SK-N-SH (cell line): ENCODE data around the gene SLC25A48. TPM values are rescaled to one million over a fixed set of nuclear protein-coding genes. Genes with fewer than 3 reads are reported as not detected.
"Not testable (repeated sequence)": the region's sequence is repeated elsewhere in the genome, so short reads cannot be mapped to it uniquely, and the experiment has no call there.

Experiments
- CTCF ChIA-PET: fragments of 300-600, 350-600 bp; formaldehyde crosslinking; extraction: SDS; loops from one replicate; lab custom pipeline; 2021; lab: Yijun Ruan, JAX
- POLR2A ChIA-PET: fragments of 350-600 bp; sonication (Branson Sonifier 250); formaldehyde crosslinking; extraction: SDS; loops from one replicate; lab custom pipeline; 2020; ENCODE audit warnings: antibody characterized with exemption, inconsistent platforms; lab: Yijun Ruan, JAX
- DNase-seq: peaks from one replicate; pipeline ENCODE4 v3.0.0; 2012
- H2AFZ ChIP-seq: fragments of 200-600 bp; sonication (generic); 2 replicates; pipeline ENCODE4 v1.8.1; 2016; ENCODE audit warnings: antibody characterized with exemption, mild to moderate bottlenecking, low read depth
- H3F3A ChIP-seq: fragments of 200-600 bp; sonication (generic); replicated peaks from 2 replicates; pipeline ENCODE3; 2016; ENCODE audit warnings: antibody characterized with exemption, mild to moderate bottlenecking; ENCODE audit not compliant: insufficient read depth
- H3K27ac ChIP-seq, 2 experiments: fragments of 200-500 bp in 1 of 2; fragments of 200-600 bp in 1 of 2; sonication (Bioruptor generic) in 1 of 2; sonication (generic), shearing (Covaris generic) in 1 of 2; 2 replicates each; pipeline versions ENCODE4 v1.5.1 to v1.6.1; 2014 to 2016; ENCODE audit warnings: low read depth in 2 of 2, inconsistent platforms in 1 of 2, low read length in 1 of 2, mild to moderate bottlenecking in 1 of 2, mixed read lengths in 1 of 2
- H3K27me3 ChIP-seq: fragments of 200-600 bp; sonication (generic), shearing (Covaris generic); 2 replicates; pipeline ENCODE4 v1.6.1; 2016; ENCODE audit warnings: mixed run types; ENCODE audit not compliant: insufficient read depth
- H3K36me3 ChIP-seq, 2 experiments: fragments of 200-500 bp in 1 of 2; fragments of 200-600 bp in 1 of 2; sonication (Bioruptor generic) in 1 of 2; sonication (generic) in 1 of 2; replicated peaks in 1 of 2; 2 replicates each; pipeline versions ENCODE3 to v1.5.1; 2014 to 2016; ENCODE audit warnings: low read length in 1 of 2, mild to moderate bottlenecking in 1 of 2; ENCODE audit not compliant: insufficient read depth in 2 of 2, control insufficient read depth in 1 of 2
- H3K4me1 ChIP-seq, 2 experiments: fragments of 200-500 bp in 1 of 2; fragments of 200-600 bp in 1 of 2; sonication (Bioruptor generic) in 1 of 2; sonication (generic), shearing (Covaris generic) in 1 of 2; 2 replicates each; pipeline versions ENCODE4 v1.5.1 to v1.6.1; 2014 to 2016; ENCODE audit warnings: low read depth in 1 of 2, low read length in 1 of 2, mixed run types in 1 of 2; ENCODE audit not compliant: insufficient read depth in 2 of 2, control insufficient read depth in 1 of 2
- H3K4me2 ChIP-seq: fragments of 200-600 bp; sonication (generic), shearing (Covaris generic); 2 replicates; pipeline ENCODE4 v1.6.1; 2017; ENCODE audit warnings: mixed run types
- H3K4me3 ChIP-seq, 2 experiments: fragments of 200-500 bp in 1 of 2; fragments of 200-600 bp in 1 of 2; sonication (Bioruptor generic) in 1 of 2; sonication (generic), shearing (Covaris generic) in 1 of 2; 2 replicates each; pipeline versions ENCODE4 v1.5.1 to v1.8.1; 2014 to 2016; ENCODE audit warnings: low read depth in 2 of 2, inconsistent platforms in 1 of 2, low read length in 1 of 2, mild to moderate bottlenecking in 1 of 2, mixed read lengths in 1 of 2, moderate library complexity in 1 of 2
- H3K79me2 ChIP-seq: fragments of 200-600 bp; sonication (generic); 2 replicates; pipeline ENCODE4 v1.8.1; 2017; ENCODE audit warnings: mild to moderate bottlenecking; ENCODE audit not compliant: insufficient read depth
- H3K9ac ChIP-seq: fragments of 200-600 bp; sonication (generic); 2 replicates; pipeline ENCODE4 v1.6.1; 2017; ENCODE audit warnings: mixed run types
- H3K9me2 ChIP-seq: fragments of 200-600 bp; sonication (generic); 2 replicates; pipeline ENCODE4 v1.6.1; 2017; ENCODE audit warnings: mixed run types
- H3K9me3 ChIP-seq: fragments of 200-600 bp; sonication (generic); 2 replicates; pipeline ENCODE4 v1.6.1; 2017; ENCODE audit warnings: mixed run types, mild to moderate bottlenecking, moderate library complexity
- H4K20me1 ChIP-seq: fragments of 200-600 bp; sonication (generic); 2 replicates; pipeline ENCODE4 v1.6.1; 2017; ENCODE audit warnings: mild to moderate bottlenecking, mixed run types; ENCODE audit not compliant: insufficient read depth
- CTCF ChIP-seq: fragments of 200-600 bp; sonication (generic); IDR thresholded peaks from 2 replicates; pipeline ENCODE4 v1.6.1; 2017; ENCODE audit warnings: antibody characterized with exemption, mild to moderate bottlenecking, moderate library complexity
- FOSL2 ChIP-seq: IDR thresholded peaks from 2 replicates; pipeline ENCODE4 v1.4.0; 2012; ENCODE audit warnings: low read depth, mild to moderate bottlenecking, moderate library complexity, borderline replicate concordance
- GABPA ChIP-seq: IDR thresholded peaks from 2 replicates; pipeline ENCODE4 v1.4.0; 2012; ENCODE audit warnings: low read depth, mild to moderate bottlenecking
- JUND ChIP-seq: IDR thresholded peaks from 2 replicates; pipeline ENCODE4 v1.4.0; 2012
- MAX ChIP-seq: IDR thresholded peaks from 2 replicates; pipeline ENCODE4 v1.4.0; 2012; ENCODE audit warnings: low read depth
- MEF2A ChIP-seq: IDR thresholded peaks from 2 replicates; pipeline ENCODE4 v1.4.0; 2012; ENCODE audit warnings: low read depth, borderline replicate concordance
- RAD21 ChIP-seq: IDR thresholded peaks from 2 replicates; pipeline ENCODE4 v1.6.1; 2012; ENCODE audit warnings: mild to moderate bottlenecking, low read length
- REST ChIP-seq: IDR thresholded peaks from 2 replicates; pipeline ENCODE4 v1.6.1; 2012; ENCODE audit warnings: mild to moderate bottlenecking, low read depth, low read length, moderate library complexity
- WGBS: methylation state at CpG from one replicate; pipeline ENCODE4 v1.1.6; 2017; ENCODE audit warnings: low lambda C conversion rate; 5-methylcytosine and 5-hydroxymethylcytosine counted together
- polyA plus RNA-seq, 3 experiments: library from polyadenylated mRNA; depleted of rRNA; stranded (reverse); fragments of >200 nt; gene quantifications; 2 replicates each; pipeline ENCODE4 v1.2.3, GENCODE V29; 2012

The SLC25A48 gene
- polyA plus RNA-seq, 1 of the 3 experiments (the other 2 are of a cell fraction): 0.23 TPM

GRCh38 chr5:135833961-135834638, 363 bp upstream of the SLC25A48 start:
- TF ChIP-seq RAD21 (no peak), REST (no peak), MAX (no peak), CTCF (no peak; the same call in 1 of the 2 replicates), GABPA (no peak)
- ChIA-PET CTCF (interaction anchor here (0.8 to 8.9 kb wide), 14 partner anchors 9 to 371 kb away, joined by 3 to 315 read pairs (median 4); no protein-coding TSS in a partner anchor), POLR2A (no interaction called here)
- Histone ChIP-seq H3K9ac (no peak overlapping the region), H3K9me3 (no peaks in the 10 kb centered on the region), H2AFZ (0 out of 2 replicates have a peak overlapping the region, but pooled peaks have one; percentile 59), H3K4me3 (peak overlapping the region; percentile 37 to 61; a peak in 3 of 4 replicates), H4K20me1 (no peaks in the 10 kb centered on the region), H3K4me1 (no peaks in the 10 kb centered on the region; a peak in 1 of 4 replicates), H3K36me3 (no peaks in the 10 kb centered on the region), H3K9me2 (no peaks in the 10 kb centered on the region), H3K79me2 (no peaks in the 10 kb centered on the region), H3K27me3 (peaks cover 46% of the 10 kb centered on the region), H3F3A (no peaks in the 10 kb centered on the region), H3K4me2 (peak overlapping the region; percentile 92), H3K27ac (no peak overlapping the region)
- WGBS: 35% methylated on average over 12 of the region's 16 CpGs
- no peak for DNase-seq

GRCh38 chr5:135835766-135836165, 1.3 kb downstream of the SLC25A48 start:
- H3K27ac ChIP-seq: no peak overlapping the region
- ChIA-PET CTCF (interaction anchor here (0.8 to 8.9 kb wide), 6 partner anchors 22 to 370 kb away, joined by 3 to 315 read pairs (median 5); no protein-coding TSS in a partner anchor), POLR2A (no interaction called here)
- no peak overlapping the region for H3K9ac ChIP-seq
- no peaks in the 10 kb centered on the region for H3K79me2 ChIP-seq
- no peaks in the 10 kb centered on the region; a peak in 1 of 4 replicates for H3K4me1 ChIP-seq
- no peaks in the 10 kb centered on the region for H3K9me2 ChIP-seq
- TF ChIP-seq JUND (no peak), GABPA (no peak), MEF2A (no peak), FOSL2 (no peak)
- H3K4me3 ChIP-seq: no peak overlapping the region
- no peak overlapping the region for H2AFZ ChIP-seq
- peaks cover 37% of the 10 kb centered on the region for H3K27me3 ChIP-seq
- 21% methylated on average over 5 of the region's 7 CpGs for WGBS
- DNase-seq: no peak
- H3K9me3 ChIP-seq: no peaks in the 10 kb centered on the region
- no peaks in the 10 kb centered on the region for H3K36me3 ChIP-seq
- H3F3A ChIP-seq: no peaks in the 10 kb centered on the region
- H3K4me2 ChIP-seq: no peak overlapping the region
- H4K20me1 ChIP-seq: no peaks in the 10 kb centered on the region

GRCh38 chr5:135838395-135838794, 3.9 kb downstream of the SLC25A48 start:
- H2AFZ ChIP-seq, H3K4me1 ChIP-seq, H3K9me3 ChIP-seq, H3K4me2 ChIP-seq, H3K9ac ChIP-seq, POLR2A ChIA-PET, H3K27ac ChIP-seq, H3K9me2 ChIP-seq, H3K79me2 ChIP-seq, H3K36me3 ChIP-seq, H3K4me3 ChIP-seq, DNase-seq, H4K20me1 ChIP-seq, H3F3A ChIP-seq: not testable (repeated sequence)
- CTCF ChIA-PET: interaction anchor here (1.5 to 9.4 kb wide), 4 partner anchors 8 to 372 kb away, joined by 4 to 47 read pairs (median 6); no protein-coding TSS in a partner anchor
- H3K27me3 ChIP-seq: peaks cover 25% of the 10 kb centered on the region
